GDM1 (cell line): ENCODE measurements around the gene UGCG.
"Not testable (repeated sequence)": the region's sequence is repeated elsewhere in the genome, so short reads cannot be mapped to it uniquely, and the experiment has no call there.

Experiments
- DNase-seq: peaks from one replicate; lab custom pipeline; 2025; lab: John Stamatoyannopoulos, UW

UGCG gene

DNA sequence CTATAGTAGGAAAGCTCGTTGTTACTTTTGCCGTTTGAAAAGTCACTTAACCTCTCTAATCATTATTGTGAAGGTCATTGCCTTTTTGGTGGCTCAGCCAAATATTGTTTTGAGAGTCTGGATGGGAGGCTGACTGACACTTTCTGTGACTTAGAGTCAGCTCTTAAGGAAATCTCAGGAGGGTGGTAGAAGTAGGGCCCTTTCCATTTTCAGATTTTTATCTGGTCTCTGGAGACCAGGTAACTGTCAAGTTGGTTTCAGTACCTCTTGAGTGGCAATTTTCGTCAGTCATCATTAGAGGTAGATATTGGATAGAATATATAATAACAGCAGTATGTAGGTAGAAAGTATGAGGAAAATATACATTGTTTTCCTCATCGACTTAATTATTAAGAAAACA is 23.3 kb downstream of the UGCG start:
- no peak for DNase-seq

- DNase-seq = no peak
Measured at GRCh38 chr9:111920531-111920930, 23.9 kb downstream of the UGCG start.

DNA sequence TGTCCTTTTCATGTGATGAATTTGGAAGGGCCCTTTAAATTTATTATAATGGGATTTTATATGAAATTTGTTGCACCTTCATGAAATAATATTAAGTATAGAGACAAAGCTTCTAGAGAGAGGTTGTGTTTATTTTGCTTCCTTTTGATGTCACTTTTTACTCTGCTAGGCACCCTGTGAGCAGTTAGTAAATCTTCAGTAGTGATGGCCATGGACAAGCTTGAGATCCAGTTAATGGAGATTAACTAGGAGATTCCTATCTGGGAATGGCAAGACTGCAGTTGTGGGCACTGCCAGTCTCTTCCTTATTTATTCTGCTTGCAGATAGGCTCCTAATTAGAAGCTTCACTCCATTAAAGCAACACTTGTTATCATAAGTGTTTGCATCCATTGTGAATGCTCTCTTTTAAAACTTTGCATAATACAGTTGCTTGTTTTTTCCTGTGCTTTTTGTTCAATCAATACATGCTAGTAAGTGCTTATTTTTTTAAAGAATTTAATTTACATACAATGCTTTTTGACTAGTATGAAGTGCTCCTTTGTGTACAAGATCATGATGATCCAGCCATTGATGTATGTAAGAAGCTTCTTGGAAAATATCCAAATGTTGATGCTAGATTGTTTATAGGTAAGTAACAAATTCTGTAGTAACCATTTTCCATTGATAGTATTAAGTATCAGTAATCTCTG is 25.9 kb downstream of the UGCG start:
- no peak for DNase-seq

- DNase-seq = no peak
Measured at GRCh38 chr9:111924281-111924680, 27.7 kb downstream of the UGCG start.

- no peak for DNase-seq
Measured at GRCh38 chr9:111925017-111925770, 28.6 kb downstream of the UGCG start.

GRCh38 chr9:111925784-111926183 is 29.2 kb downstream of the UGCG start:
- DNase-seq = no peak

DNA sequence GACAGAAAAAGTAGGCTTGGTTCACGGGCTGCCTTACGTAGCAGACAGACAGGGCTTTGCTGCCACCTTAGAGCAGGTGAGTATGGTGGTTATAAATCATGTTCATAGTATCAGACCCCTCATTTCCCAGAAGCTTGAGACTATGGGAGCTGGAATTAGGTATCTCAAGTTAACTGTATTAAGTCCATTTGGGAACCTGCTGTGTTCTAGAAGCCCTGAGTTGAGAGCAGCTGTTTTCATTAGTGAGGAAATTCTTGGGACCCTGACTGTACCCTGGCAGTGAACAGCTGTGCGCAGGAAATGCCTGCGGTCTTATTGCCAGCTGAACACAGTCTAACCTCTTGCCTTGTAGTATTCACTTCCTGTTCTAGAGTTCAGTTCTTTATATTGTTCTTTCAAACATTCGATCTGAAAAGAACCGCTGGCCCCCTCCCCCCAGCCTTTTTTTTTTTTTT is 29.8 kb downstream of the UGCG start:
- DNase-seq = no peak

- no peak for DNase-seq
Measured at GRCh38 chr9:111928359-111928720, 31.7 kb downstream of the UGCG start.

GRCh38 chr9:111934747-111935146 is 38.1 kb downstream of the UGCG start:
- DNase-seq = no peak

GRCh38 chr9:111936391-111936790 is 39.8 kb downstream of the UGCG start:
- no peak for DNase-seq

GRCh38 chr9:111937301-111937700 is 40.7 kb downstream of the UGCG start:
- no peak for DNase-seq

GRCh38 chr9:111937781-111938426 is 41.3 kb downstream of the UGCG start:
- no peak for DNase-seq

DNA sequence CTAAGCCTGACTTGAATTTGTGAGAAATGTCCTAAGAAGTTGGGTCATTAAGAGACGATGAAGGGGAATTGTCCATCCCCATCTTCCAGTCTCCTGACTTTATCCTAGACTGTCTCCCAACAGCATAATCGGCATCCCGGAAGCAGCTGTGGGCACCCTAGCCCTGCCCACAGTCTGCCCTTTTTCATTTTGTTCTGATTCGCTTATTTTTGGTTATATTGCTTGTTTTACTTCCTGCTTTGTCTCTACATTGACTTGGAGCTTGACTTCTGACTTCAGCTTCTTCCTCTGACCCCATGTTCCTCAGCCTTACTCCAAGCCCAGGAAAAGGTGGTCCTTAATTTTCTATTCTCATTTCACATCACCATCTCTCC is 41.8 kb downstream of the UGCG start:
- DNase-seq = no peak

DNA sequence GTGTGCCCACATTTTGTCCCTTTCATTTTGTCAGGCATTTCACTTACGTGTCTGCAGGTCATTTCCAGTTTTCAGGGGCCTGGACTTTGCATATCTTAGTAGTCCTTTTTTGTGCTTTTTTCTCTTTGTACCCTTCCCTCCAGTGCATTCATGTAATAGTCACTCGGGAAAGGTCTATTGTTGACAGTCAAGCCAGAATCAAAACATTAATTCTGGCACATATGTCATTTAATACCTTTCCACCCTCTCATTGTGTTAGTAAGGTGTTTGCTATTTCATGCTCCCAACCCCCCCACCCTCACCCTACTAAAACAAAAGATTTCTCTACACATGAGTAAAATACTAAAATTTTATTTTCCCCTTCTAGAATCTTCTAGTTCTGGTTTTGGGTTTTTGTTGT is 42.7 kb downstream of the UGCG start:
- no peak for DNase-seq

DNA sequence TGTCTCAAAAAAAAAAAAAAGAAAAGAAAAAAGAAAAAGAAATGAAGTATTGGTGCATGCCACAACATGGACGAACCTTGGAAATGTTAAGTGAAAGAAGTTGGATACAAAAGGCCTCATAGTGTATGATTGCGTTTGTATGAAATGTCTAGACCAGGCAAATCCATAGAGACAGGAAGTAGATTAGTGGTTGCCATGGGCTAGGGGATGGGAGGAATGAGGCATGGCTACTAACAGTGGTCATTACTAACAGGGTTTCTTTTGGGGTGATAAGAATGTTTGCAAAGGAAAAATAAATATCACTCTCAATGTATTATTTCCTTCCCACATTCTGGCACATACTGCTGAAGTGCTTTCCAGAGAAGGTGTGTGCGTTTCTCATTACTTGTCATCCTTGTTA is 44.1 kb downstream of the UGCG start:
- DNase-seq = no peak

GRCh38 chr9:111943200-111943599 is 46.6 kb downstream of the UGCG start:
- no peak for DNase-seq

- DNase-seq = no peak
Measured at GRCh38 chr9:111943746-111944145, 47.1 kb downstream of the UGCG start.

DNA sequence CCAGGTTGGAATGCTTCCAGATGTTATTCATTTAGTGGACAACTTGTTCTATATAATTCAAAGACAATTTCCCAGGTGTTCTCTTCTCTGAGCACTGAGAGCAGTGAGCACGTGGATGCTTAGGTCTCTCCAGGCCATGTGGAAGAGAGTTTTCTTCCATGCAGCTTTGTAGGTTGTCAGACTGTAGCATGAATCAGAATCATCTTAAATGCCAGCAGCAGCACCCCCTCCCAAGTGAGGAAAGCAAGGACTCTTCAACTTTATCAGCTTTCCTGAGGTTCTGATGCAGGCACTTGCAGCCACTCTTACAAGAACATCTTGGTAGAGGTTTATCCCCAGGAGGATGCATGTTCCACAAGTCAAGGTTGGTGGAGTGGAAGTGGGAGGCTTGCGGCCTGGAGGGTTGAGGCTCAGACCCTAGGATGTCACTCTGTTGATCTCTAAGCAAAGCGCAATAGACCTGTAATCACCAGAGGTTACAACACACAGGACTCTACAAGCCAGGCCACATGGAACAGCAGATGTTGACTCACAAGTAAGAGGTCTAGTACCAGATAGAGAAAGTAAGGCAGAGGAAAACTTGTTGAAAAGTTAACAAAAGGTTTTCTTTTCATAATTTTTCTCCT is 47.7 kb downstream of the UGCG start:
- no peak for DNase-seq

DNA sequence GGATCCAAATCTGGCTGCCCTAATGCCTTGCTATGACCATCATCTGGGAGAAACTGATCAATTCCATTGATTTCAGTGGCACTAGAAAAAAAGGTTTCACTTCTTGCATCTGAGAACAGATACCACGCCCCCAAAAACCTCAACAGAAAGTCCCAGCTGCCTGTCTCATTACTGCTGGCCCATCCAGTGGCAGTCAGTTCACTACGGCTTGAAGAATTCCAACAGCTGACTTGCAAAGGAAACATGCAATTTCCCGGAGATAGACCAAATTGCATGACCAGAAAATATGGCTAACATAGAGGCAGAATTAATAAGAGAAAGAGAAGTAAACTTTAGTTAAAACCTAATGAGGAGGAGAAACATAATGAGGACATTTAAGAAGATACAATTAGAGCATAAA is 48.6 kb downstream of the UGCG start:
- DNase-seq = no peak

DNA sequence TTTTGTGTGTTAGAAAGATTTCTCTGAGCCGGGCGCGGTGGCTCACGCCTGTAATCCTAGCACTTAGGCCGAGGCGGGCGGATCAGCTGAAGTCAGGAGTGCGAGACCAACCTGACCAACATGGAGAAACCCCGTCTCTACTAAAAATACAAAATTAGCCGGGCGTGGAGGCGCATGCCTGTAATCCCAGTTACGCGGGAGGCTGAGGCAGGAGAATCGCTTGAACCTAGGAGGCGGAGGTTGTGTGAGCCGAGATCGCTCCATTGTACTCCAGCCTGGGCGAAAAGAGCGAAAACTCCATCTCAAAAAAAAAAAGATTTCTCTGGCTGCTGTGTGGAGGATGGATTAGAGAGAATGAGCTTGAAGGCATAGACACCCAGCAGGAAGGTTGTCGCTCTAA is 51.5 kb downstream of the UGCG start:
- DNase-seq = not testable (repeated sequence)

DNA sequence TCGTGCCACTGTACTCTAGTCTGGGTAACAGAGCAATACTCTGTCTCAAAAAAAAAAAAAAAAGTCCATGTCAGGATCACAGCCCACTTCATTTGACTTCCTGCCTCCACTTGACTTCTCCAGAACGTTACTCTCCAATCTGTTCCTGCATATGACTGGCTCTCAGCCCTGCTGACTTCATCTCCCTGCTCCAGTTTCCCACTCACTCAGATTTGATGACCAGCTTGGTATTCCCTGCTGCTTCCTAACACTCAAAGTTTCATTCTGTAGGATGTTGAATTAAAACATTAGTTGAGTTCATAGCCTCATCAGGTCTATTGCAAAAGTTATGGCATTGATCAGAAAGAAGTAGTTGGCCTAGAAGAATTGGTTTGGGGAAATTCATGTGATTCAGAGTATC is 52.3 kb downstream of the UGCG start:
- no peak for DNase-seq

GRCh38 chr9:111949919-111950318 is 53.3 kb downstream of the UGCG start:
- DNase-seq = no peak

DNA sequence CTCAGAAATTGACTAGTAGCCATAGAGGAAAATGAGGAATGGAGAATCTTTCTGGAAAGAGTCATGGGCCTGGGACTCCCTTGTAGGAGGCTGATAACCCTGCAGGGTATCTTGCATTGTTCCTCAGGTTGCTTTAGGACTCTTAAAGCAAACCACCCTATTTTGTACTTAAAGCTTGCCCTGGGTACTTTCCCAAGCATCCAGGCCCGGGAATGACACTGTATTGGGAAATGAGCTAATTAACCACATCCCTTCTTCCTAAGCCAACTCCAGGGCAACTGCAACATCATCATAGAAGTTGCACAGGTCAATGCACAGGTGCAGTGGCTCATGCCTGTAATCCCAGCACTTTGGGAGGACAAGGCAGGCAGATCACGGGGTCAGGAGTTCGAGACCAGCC is 55.9 kb downstream of the UGCG start:
- DNase-seq = no peak
